ENCODE results near the gene LAMA5. TPM values are rescaled to one million over a fixed set of nuclear protein-coding genes. Genes with fewer than 3 reads are reported as not detected.

The LAMA5 gene
- polyA plus RNA-seq, 1 donor (not counting 4 experiments of a cell fraction or from before 2014, with no cell fraction given), result 8.7 TPM

DNA sequence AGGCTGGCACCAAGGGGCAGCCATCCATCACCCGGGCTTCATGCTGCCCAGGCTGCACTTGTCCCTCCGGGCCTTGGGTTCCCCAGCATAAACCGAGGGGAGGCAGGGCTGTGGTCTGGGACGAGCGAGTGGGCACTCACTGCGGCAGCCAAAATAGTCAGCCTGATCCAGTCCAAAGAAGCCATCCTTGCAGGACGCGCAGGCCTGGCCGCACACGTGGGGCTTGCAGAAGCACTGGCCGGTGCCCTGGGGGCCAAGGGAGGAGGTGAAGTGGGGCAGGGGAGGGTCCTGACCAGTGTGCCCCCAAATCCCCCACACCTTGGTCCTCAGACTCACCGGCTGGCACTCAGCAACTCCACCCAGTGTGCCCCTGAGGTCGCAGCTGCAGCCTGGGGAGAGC is 32.2 kb downstream of the LAMA5 start:
- peaks cover 2% of the 10 kb centered on the region for H3K79me2 ChIP-seq (ENCODE audit: control insufficient read depth, insufficient read depth, low read length)
- H3K27me3 ChIP-seq (ENCODE audit: control insufficient read depth, extremely low read depth, insufficient read depth, low read length), result no peaks in the 10 kb centered on the region
- dilution Hi-C loops (cut with MboI; ENCODE audit: extremely low pct_ligation_motif_present, low sequenced_read_pairs), result no loop called here
- DNase-seq (ENCODE audit: low read depth, low spot score) (no peak), FAIRE-seq (no peak)
- H3K4me1 ChIP-seq (ENCODE audit: control insufficient read depth, extremely low read depth, insufficient read depth, low read length), result no peaks in the 10 kb centered on the region
- H3K4me2 ChIP-seq (ENCODE audit: control insufficient read depth, extremely low read depth, insufficient read depth, low read depth, low read length), result no peak overlapping the region
- H2AFZ ChIP-seq (ENCODE audit: control insufficient read depth, low read length), result no peak overlapping the region
- H3K9me1 ChIP-seq (ENCODE audit: control insufficient read depth, extremely low read depth, insufficient read depth, low read length), result no peaks in the 10 kb centered on the region
- H4K20me1 ChIP-seq (ENCODE audit: control insufficient read depth, extremely low read depth, insufficient read depth, low read length), result no peaks in the 10 kb centered on the region
- no peak overlapping the region for H3K27ac ChIP-seq (ENCODE audit: control insufficient read depth, insufficient read depth, low read length)
- H3K4me3 ChIP-seq (ENCODE audit: control insufficient read depth in 2 of 3, extremely low read depth in 1 of 3, insufficient read depth in 2 of 3, low read depth in 1 of 3, low read length in 3 of 3), result no peak overlapping the region
- TF ChIP-seq EZH2 (IDR thresholded peaks at IDR 0.05; ENCODE audit: low read length) (no peak), CTCF (optimal IDR thresholded peaks at IDR 0.05 in 1 of 3, IDR thresholded peaks at IDR 0.05 in 1 of 3, conservative IDR thresholded peaks at IDR 0.05 in 1 of 3; ENCODE audit: extremely low read depth in 1 of 3, insufficient read depth in 2 of 3, low read length in 3 of 3) (no peak)
- H3K36me3 ChIP-seq (ENCODE audit: control insufficient read depth in 2 of 2, extremely low read depth in 1 of 2, insufficient read depth in 2 of 2, low read length in 2 of 2), result peaks cover 47 to 53% of the 10 kb centered on the region in 2 experiments
- no peak overlapping the region for H3K9ac ChIP-seq (ENCODE audit: control insufficient read depth, extremely low read depth, insufficient read depth, low read length)
- H3K9me3 ChIP-seq (ENCODE audit: control insufficient read depth, low read depth, low read length), result no peaks in the 10 kb centered on the region

DNA sequence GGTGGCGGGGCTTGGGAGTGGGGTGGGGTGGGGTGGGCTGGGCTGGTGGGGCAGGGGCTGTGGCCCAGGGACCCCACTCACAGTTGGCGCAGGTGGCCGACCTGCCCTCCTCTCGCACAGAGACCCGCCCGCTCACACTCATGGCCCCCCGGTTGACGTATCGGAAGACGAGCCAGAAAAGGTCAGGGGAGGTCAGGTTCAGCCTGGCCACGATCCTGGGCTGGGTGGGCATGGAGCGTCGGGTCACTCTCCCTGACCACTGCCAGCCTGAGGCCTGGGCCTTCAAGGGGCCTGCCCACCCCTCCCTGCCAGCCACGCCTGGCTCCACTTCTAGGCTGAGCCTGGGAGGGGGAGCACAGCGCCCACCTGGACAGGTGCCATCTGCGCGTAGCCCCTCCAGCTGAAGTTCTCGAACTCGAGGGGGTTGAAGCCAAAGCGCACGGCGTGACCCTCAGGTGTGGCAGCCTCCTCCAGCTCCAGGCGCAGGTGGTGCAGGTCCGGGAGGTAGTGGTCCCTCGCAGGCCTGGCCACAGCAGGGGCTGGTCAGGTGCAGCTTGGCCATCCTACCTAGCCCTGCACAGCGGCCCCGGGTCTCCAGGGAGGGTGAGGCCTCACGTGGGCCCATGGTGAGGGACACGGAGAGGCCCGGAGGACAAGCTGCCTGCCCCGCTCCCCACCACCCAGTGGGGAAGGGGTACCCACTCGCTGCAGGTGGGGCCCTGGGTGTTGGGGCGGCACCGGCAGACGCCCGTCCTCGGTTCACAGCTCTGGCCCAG is 33.1 kb downstream of the LAMA5 start:
- H3K27ac ChIP-seq (ENCODE audit: control insufficient read depth, insufficient read depth, low read length), result no peak overlapping the region
- no peaks in the 10 kb centered on the region for H3K9me3 ChIP-seq (ENCODE audit: control insufficient read depth, low read depth, low read length)
- no peak for DNase-seq (ENCODE audit: low read depth, low spot score)
- H3K9me1 ChIP-seq (ENCODE audit: control insufficient read depth, extremely low read depth, insufficient read depth, low read length), result no peaks in the 10 kb centered on the region
- no peaks in the 10 kb centered on the region for H3K4me1 ChIP-seq (ENCODE audit: control insufficient read depth, extremely low read depth, insufficient read depth, low read length)
- H3K27me3 ChIP-seq (ENCODE audit: control insufficient read depth, extremely low read depth, insufficient read depth, low read length), result no peaks in the 10 kb centered on the region
- H3K79me2 ChIP-seq (ENCODE audit: control insufficient read depth, insufficient read depth, low read length), result peaks cover 2% of the 10 kb centered on the region
- FAIRE-seq, result no peak
- TF ChIP-seq CTCF (optimal IDR thresholded peaks at IDR 0.05 in 1 of 3, IDR thresholded peaks at IDR 0.05 in 1 of 3, conservative IDR thresholded peaks at IDR 0.05 in 1 of 3; ENCODE audit: extremely low read depth in 1 of 3, insufficient read depth in 2 of 3, low read length in 3 of 3), result no peak
- H3K9ac ChIP-seq (ENCODE audit: control insufficient read depth, extremely low read depth, insufficient read depth, low read length), result no peak overlapping the region
- dilution Hi-C loops (cut with MboI; ENCODE audit: extremely low pct_ligation_motif_present, low sequenced_read_pairs), result no loop called here
- no peak overlapping the region for H2AFZ ChIP-seq (ENCODE audit: control insufficient read depth, low read length)
- H3K36me3 ChIP-seq (ENCODE audit: control insufficient read depth in 2 of 2, extremely low read depth in 1 of 2, insufficient read depth in 2 of 2, low read length in 2 of 2), result peaks cover 45 to 58% of the 10 kb centered on the region in 2 experiments
- no peak overlapping the region for H3K4me2 ChIP-seq (ENCODE audit: control insufficient read depth, extremely low read depth, insufficient read depth, low read depth, low read length)
- no peaks in the 10 kb centered on the region for H4K20me1 ChIP-seq (ENCODE audit: control insufficient read depth, extremely low read depth, insufficient read depth, low read length)
- no peak overlapping the region for H3K4me3 ChIP-seq (ENCODE audit: control insufficient read depth in 2 of 3, extremely low read depth in 1 of 3, insufficient read depth in 2 of 3, low read depth in 1 of 3, low read length in 3 of 3)

All from keratinocyte (primary cell).